Gastrocnemius medialis (tissue), 4 donors: ENCODE measurements around the gene FCN2.

Experiments used
- CTCF ChIP-seq, 5 experiments: fragments of 450-650 bp in 3 of 5; fragments of 200-600 bp in 2 of 5; sonication (generic) in 2 of 5; IDR thresholded peaks in 4 of 5; conservative IDR thresholded peaks in 1 of 5; 1 replicate in 4 of 5; 2 replicates in 1 of 5; pipeline ENCODE4 v1.5.1; 2016 to 2019; ENCODE audit warnings: antibody characterized with exemption in 5 of 5, mild to moderate bottlenecking in 3 of 5, moderate library complexity in 3 of 5
- POLR2A ChIP-seq, 2 donors: fragments of 450-650 bp; IDR thresholded peaks; one replicate each; pipeline ENCODE4 v1.6.1; 2017; ENCODE audit warnings: antibody characterized with exemption in 2 of 2, mild to moderate bottlenecking in 2 of 2, moderate library complexity in 2 of 2

- TF ChIP-seq CTCF (IDR thresholded peaks at IDR 0.05 in 4 of 5, conservative IDR thresholded peaks at IDR 0.05 in 1 of 5) (no peak), POLR2A (IDR thresholded peaks at IDR 0.05) (no peak)
Observed at GRCh38 chr9:134863306-134863902, 17.2 kb upstream of the FCN2 start.
